Measurements from ENCODE around the gene SLC52A3. TPM values are rescaled to one million over a fixed set of nuclear protein-coding genes. Genes with fewer than 3 reads are reported as not detected.

Gene SLC52A3
- total and polyA plus RNA-seq, 2 of the 13 experiments (the other 11 are each of a cell fraction or from before 2014, with no cell fraction given), result 0.03 TPM; not detected in 1

DNA sequence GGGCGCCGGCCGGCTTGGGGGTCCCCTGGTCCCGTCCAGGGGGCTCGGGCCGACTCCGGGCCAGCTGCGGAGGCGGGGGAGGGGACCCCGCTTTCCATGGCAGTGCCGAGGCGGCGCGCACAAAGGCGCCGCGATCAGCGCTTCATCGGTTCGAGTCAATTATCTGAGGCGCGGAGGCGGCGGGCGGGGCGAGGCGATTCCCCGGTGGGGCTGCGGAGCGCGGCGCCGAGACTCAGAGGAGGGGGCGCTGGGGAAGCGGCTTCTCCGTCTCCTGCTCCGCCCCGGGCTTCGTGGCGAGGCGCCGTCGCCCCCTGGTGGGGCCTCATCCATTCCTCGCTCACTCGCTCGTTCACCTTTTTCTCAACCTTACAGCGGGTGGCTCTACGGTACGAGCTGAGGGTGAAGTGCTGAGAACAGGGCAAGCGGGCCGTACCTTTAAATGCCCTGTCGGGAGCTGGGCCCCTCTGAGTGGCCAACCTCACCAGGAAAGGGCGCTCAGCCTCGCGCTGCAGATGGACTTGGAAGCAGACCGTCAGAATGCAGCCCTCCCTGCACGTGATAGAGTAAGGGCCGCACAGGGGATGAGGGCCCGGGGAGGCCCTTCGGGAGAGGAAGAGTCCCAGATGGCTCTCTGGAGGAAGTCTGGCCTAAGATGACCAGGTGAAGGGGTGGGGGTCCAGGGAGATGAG, 39.9 kb downstream of the SLC52A3 start (continued):
- TF ChIP-seq, protein P1, sequence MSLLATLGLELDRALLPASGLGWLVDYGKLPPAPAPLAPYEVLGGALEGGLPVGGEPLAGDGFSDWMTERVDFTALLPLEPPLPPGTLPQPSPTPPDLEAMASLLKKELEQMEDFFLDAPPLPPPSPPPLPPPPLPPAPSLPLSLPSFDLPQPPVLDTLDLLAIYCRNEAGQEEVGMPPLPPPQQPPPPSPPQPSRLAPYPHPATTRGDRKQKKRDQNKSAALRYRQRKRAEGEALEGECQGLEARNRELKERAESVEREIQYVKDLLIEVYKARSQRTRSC (CRISPR knock-in tag; IDR thresholded peaks at IDR 0.05; ENCODE audit: low read depth), result no peak
- TF ChIP-seq PHB2 (IDR thresholded peaks at IDR 0.05; ENCODE audit: partially characterized antibody), result no peak
- no peak for TF ChIP-seq ZFP36L1 (CRISPR knock-in tag; IDR thresholded peaks at IDR 0.05)
- peak; percentile 32; the same call in 1 of the 2 replicates for TF ChIP-seq SALL2 (CRISPR knock-in tag; IDR thresholded peaks at IDR 0.05)
- no peak for TF ChIP-seq ZNF674 (CRISPR knock-in tag; IDR thresholded peaks at IDR 0.05; ENCODE audit: low read depth)
- TF ChIP-seq, protein P2, sequence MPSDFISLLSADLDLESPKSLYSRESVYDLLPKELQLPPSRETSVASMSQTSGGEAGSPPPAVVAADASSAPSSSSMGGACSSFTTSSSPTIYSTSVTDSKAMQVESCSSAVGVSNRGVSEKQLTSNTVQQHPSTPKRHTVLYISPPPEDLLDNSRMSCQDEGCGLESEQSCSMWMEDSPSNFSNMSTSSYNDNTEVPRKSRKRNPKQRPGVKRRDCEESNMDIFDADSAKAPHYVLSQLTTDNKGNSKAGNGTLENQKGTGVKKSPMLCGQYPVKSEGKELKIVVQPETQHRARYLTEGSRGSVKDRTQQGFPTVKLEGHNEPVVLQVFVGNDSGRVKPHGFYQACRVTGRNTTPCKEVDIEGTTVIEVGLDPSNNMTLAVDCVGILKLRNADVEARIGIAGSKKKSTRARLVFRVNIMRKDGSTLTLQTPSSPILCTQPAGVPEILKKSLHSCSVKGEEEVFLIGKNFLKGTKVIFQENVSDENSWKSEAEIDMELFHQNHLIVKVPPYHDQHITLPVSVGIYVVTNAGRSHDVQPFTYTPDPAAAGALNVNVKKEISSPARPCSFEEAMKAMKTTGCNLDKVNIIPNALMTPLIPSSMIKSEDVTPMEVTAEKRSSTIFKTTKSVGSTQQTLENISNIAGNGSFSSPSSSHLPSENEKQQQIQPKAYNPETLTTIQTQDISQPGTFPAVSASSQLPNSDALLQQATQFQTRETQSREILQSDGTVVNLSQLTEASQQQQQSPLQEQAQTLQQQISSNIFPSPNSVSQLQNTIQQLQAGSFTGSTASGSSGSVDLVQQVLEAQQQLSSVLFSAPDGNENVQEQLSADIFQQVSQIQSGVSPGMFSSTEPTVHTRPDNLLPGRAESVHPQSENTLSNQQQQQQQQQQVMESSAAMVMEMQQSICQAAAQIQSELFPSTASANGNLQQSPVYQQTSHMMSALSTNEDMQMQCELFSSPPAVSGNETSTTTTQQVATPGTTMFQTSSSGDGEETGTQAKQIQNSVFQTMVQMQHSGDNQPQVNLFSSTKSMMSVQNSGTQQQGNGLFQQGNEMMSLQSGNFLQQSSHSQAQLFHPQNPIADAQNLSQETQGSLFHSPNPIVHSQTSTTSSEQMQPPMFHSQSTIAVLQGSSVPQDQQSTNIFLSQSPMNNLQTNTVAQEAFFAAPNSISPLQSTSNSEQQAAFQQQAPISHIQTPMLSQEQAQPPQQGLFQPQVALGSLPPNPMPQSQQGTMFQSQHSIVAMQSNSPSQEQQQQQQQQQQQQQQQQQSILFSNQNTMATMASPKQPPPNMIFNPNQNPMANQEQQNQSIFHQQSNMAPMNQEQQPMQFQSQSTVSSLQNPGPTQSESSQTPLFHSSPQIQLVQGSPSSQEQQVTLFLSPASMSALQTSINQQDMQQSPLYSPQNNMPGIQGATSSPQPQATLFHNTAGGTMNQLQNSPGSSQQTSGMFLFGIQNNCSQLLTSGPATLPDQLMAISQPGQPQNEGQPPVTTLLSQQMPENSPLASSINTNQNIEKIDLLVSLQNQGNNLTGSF (CRISPR knock-in tag; IDR thresholded peaks at IDR 0.05), result no peak
- no peak for TF ChIP-seq ZNF496 (CRISPR knock-in tag; IDR thresholded peaks at IDR 0.05; ENCODE audit: insufficient replicate concordance)
- TF ChIP-seq, protein P3, sequence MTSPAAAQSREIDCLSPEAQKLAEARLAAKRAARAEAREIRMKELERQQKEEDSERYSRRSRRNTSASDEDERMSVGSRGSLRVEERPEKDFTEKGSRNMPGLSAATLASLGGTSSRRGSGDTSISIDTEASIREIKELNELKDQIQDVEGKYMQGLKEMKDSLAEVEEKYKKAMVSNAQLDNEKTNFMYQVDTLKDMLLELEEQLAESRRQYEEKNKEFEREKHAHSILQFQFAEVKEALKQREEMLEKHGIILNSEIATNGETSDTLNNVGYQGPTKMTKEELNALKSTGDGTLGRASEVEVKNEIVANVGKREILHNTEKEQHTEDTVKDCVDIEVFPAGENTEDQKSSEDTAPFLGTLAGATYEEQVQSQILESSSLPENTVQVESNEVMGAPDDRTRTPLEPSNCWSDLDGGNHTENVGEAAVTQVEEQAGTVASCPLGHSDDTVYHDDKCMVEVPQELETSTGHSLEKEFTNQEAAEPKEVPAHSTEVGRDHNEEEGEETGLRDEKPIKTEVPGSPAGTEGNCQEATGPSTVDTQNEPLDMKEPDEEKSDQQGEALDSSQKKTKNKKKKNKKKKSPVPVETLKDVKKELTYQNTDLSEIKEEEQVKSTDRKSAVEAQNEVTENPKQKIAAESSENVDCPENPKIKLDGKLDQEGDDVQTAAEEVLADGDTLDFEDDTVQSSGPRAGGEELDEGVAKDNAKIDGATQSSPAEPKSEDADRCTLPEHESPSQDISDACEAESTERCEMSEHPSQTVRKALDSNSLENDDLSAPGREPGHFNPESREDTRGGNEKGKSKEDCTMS (CRISPR knock-in tag; conservative IDR thresholded peaks at IDR 0.05), result no peak
- TF ChIP-seq, protein P4, sequence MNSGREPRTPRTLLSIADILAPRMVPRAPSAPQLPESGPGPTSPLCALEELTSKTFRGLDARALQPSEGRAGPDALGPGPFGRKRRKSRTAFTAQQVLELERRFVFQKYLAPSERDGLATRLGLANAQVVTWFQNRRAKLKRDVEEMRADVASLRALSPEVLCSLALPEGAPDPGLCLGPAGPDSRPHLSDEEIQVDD (CRISPR knock-in tag; IDR thresholded peaks at IDR 0.05; ENCODE audit: borderline replicate concordance), result 0 out of 2 replicates have a peak, but pooled peaks have one; percentile 48
- TF ChIP-seq BRD4 (CRISPR knock-in tag; IDR thresholded peaks at IDR 0.05), result no peak
- TF ChIP-seq MTA3 (CRISPR knock-in tag; IDR thresholded peaks at IDR 0.05), result no peak
- TF ChIP-seq ZNF282 (IDR thresholded peaks at IDR 0.05; ENCODE audit: partially characterized antibody), result no peak
- no peak for TF ChIP-seq ZKSCAN1 (IDR thresholded peaks at IDR 0.05; ENCODE audit: low read length)
- 0 out of 2 replicates have a peak, but pooled peaks have one; percentile 53 for TF ChIP-seq ZNF614 (CRISPR knock-in tag; IDR thresholded peaks at IDR 0.05; ENCODE audit: borderline replicate concordance)
- TF ChIP-seq, protein P5, sequence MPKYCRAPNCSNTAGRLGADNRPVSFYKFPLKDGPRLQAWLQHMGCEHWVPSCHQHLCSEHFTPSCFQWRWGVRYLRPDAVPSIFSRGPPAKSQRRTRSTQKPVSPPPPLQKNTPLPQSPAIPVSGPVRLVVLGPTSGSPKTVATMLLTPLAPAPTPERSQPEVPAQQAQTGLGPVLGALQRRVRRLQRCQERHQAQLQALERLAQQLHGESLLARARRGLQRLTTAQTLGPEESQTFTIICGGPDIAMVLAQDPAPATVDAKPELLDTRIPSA (CRISPR knock-in tag; IDR thresholded peaks at IDR 0.05; ENCODE audit: borderline replicate concordance), result no peak
- no peak for TF ChIP-seq SETDB1 (CRISPR knock-in tag; IDR thresholded peaks at IDR 0.05; ENCODE audit: borderline replicate concordance)
